Right ventricle myocardium superior (tissue), 1 donor: ENCODE measurements around the gene CLDN6. TPM values are rescaled to one million over a fixed set of nuclear protein-coding genes. Genes with fewer than 3 reads are reported as not detected.

ENCODE experiments used
- ATAC-seq: fragments of 200-7000 bp; cut with Tn5 transposase; one replicate; pipeline ENCODE4 v1.9.1; 2020; ENCODE audit warnings: mild to moderate bottlenecking; ENCODE audit not compliant: poor library complexity
- DNase-seq: peaks from one replicate; pipeline ENCODE4 v3.0.0-alpha.2; 2020
- intact Hi-C: fragments of 100-400 bp; cut with DNase I; formaldehyde crosslinking; loops from one replicate; pipeline ENCODE4 v1.11.2; 2022
- total RNA-seq: library from RNA; stranded (reverse); fragmentation: NEBNext Ultra II Directional; extraction: Animal tissue kit (Norgen Biotek cat#: 25700); gene quantifications from one replicate; pipeline ENCODE4 v1.2.1, GENCODE V29; 2021
- donor health status: DM: no; HTN: yes; CAD: no; lungs with severe emphysema.

The CLDN6 gene
- total RNA-seq, 1 donor from 2014 or later: not detected

DNA sequence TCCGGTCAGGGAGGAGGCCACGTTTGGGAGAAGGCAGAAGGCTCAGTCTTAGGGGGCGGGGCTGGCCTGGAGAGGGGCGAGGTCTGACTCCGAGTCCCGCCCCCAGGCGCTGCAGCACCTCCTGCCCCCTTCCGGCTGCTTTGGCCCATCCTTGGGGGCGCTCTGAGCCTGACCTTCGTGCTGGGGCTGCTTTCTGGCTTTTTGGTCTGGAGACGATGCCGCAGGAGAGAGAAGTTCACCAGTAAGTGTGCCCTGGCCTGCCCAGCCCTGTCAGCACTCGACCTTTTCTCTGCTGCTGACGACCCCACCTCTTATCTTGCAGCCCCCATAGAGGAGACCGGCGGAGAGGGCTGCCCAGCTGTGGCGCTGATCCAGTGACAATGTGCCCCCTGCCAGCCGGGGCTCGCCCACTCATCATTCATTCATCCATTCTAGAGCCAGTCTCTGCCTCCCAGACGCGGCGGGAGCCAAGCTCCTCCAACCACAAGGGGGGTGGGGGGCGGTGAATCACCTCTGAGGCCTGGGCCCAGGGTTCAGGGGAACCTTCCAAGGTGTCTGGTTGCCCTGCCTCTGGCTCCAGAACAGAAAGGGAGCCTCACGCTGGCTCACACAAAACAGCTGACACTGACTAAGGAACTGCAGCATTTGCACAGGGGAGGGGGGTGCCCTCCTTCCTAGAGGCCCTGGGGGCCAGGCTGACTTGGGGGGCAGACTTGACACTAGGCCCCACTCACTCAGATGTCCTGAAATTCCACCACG is 3.6 kb upstream of the CLDN6 start:
- DNase-seq (peak; percentile 89), ATAC-seq (peak; percentile 58)
- intact Hi-C loops: no loop called here

DNA sequence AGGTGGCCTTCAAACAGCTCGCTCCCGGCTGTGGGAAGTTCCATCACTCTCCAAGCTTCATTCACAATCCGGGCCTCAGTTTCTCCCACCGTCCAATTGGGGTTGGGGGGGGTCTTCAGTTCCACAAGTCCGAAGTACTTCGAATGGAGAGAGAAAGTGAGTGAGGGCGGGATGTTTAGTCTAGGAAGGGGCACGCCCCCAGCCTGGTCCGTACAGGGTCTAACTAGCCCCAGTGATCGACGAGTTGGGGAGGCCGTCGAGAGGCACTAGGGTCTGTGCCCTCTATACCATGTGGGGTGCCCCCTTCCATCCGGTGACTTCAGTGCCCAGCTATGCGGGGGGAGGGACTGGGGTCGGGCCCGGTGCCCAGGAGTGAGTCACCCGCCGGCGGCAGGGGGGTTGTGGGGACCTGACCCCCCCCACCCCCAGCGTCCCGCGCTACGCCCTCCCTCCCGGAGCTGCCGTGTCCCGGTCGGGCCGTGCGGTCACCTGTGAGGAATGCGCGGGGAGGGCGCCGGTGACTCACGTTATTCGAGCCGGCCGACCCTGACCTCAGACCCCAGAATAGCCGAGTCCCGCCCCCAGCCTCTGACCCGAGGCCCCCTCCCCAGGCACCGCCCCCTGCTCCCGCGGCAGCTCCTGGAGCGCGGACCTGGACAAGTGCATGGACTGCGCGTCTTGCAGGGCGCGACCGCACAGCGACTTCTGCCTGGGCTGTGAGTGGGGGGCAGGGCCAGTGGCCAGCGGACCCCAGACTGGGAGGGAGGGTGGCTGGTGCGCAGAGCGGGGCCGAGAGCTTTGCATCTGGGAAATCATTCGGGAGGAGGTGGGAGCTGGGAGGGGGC is 2.8 kb upstream of the CLDN6 start:
- peak; percentile 80 for DNase-seq
- peak; percentile 37 for ATAC-seq
- intact Hi-C loops: no loop called here

DNA sequence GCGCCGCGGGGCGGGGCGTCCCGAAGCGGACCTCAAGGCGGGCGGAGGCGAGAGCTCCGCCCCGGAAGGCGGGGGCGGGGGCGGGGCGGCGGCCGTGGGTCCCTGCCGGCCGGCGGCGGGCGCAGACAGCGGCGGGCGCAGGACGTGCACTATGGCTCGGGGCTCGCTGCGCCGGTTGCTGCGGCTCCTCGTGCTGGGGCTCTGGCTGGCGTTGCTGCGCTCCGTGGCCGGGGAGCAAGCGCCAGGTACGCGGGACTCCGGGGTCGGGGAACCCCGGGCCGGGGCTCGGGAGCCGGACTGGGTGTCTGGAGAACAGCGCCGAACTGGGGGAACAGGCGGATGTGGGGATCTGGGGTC is 2.2 kb upstream of the CLDN6 start, which contains the start of gene TNFRSF12A:
Gene TNFRSF12A (plus strand): TSS at position 122 of the 357 bp plus-strand sequence. CDS start 30 bp downstream, at position 152.
- DNase-seq (peak; percentile 89), ATAC-seq (peak; percentile 59)
- intact Hi-C loops: no loop called here

DNA sequence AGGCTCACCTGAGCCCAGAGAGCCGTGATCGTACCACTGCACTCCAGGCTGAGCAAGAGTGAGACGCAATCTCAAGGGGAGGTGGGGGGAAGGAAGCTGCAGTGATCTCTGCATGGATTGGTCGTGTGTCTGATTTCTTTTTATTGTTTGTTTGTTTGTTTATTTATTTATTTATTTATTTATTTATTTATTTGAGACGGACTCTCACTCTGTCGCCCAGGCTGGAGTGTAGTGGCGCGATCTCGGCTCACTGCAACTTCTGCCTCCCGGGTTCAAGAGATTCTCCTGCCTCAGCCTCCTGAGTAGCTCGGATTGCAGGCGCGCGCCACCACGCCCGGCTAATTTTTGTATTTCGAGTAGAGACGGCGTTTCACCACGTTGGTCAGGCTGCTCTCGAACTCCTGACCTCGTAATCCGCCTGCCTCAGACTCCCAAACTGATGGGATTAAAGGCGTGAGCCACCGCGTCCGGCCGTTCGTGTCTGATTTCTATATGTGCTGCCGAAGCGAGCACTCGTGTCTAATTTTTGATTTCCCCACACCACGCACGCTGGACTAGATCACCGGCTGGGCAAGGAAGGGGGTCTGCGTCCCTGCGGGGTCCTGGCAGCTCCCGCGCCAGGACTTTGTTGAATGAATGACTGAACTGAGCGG is 1.7 kb upstream of the CLDN6 start:
- ATAC-seq (no peak), DNase-seq (no peak)
- intact Hi-C loops: no loop called here

DNA sequence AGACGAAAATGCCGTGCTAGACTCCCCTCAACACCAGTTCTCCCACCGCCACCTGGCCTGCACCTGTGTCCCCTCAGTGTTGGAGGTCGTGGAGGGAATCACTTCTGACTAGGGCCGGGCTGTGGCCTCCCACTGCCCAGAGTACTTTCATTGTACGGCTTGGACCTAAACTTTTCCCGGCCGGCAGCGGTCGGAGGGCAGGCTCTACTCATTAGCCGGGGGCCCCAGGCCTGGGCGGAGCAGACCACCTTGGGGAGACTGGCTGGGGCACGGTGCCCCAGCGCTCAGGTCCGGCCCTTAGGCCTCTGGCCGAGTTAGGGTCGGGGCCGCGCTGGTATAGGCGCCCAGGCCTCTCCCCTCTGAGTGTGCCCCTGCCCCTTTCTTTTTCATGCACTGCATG is 639 bp downstream of the CLDN6 start:
- intact Hi-C loops: no loop called here
- ATAC-seq: no peak
- DNase-seq: no peak

DNA sequence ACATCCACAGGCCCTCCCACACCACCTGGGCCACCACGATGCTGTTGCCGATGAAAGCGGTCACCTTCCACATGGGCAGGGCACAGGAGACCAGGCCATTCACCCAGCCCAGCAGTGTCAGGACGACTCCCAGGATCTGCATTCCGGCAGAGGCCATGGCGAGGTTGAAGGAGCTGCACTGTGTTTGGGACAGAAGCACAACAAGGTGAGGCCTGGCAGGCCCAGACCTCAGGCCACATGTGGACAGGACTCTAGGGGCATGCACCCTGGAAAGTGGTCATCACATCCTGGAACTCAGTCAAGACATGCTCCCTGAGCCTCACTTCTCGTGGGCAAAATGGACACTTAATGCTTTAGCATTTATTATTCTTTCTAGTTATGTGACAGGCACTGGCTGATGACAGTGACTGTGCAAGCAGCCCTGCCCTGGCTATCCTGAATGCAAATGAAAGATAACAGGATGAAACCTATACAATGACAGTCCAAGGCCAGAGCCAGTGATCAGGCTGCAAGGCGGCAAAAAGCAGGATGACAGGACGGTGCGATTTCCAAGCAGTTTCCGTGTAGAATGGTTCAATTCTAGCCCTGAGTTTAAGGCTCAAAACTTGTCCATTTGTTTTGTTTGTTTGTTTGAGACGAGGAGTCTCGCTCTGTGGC is 2.0 kb downstream of the CLDN6 start:
- no peak for DNase-seq
- no peak for ATAC-seq
- intact Hi-C loops: no loop called here

DNA sequence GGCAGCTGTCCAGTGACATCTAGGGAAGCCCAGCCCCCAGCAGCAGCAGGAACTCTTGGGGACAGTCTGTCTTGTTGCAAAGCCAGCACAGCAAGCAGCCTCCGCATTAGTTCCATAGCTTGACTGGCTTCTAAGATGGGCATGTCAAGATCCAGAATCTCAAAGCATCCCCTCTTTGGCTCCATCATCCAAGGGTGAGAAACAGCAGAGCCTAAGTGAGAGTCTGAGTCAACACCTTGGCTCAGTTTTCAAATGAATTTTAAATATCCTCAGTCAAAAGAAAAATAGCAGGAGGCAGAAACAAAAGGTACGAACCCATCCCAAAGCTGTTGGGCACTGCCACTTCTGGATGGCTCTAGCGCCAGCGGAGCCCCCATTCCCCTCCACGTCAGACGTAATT is 3.0 kb downstream of the CLDN6 start:
- ATAC-seq (no peak), DNase-seq (no peak)
- intact Hi-C loops: no loop called here

DNA sequence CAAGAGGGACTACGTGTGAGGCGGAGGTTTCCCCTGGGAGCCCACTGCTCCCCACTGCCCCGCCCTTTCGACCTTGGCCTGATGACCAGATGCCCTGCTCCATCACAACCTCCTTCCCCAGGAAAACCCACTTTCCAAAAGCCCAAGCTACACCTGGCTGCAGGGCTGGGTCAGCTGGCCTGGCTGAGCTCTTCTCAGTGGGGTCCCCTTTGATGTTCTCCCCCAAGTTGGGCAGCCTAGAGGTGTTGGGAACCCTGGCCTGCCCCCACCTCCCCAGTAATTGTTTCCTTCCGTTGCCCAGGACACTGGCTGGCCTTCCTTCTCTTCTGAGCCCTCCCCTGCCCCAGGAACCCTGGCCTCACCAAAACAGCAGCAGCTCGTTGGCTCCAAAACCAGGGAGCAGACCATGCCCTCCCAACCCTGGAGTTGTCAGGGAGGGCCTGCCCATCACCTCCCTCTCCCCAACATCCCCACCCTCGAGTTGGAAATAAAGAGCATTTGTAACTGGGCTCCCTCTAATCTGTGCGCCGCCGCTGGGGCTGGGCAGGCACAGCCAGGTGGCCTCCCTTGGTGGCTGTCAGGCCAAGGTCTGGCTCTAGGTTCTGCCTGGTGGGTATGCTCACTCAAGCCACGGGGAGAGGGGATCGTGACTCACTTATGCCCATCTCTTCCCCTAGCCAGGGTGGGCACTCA is 3.8 kb downstream of the CLDN6 start:
- no peak for DNase-seq
- ATAC-seq: no peak
- intact Hi-C loops: no loop called here

DNA sequence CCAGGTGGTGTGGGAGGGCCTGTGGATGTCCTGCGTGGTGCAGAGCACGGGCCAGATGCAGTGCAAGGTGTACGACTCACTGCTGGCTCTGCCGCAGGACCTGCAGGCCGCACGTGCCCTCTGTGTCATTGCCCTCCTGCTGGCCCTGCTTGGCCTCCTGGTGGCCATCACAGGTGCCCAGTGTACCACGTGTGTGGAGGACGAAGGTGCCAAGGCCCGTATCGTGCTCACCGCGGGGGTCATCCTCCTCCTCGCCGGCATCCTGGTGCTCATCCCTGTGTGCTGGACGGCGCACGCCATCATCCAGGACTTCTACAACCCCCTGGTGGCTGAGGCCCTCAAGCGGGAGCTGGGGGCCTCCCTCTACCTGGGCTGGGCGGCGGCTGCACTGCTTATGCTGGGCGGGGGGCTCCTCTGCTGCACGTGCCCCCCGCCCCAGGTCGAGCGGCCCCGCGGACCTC is 4.5 kb downstream of the CLDN6 start:
- intact Hi-C loops: no loop called here
- ATAC-seq (no peak), DNase-seq (no peak)

DNA sequence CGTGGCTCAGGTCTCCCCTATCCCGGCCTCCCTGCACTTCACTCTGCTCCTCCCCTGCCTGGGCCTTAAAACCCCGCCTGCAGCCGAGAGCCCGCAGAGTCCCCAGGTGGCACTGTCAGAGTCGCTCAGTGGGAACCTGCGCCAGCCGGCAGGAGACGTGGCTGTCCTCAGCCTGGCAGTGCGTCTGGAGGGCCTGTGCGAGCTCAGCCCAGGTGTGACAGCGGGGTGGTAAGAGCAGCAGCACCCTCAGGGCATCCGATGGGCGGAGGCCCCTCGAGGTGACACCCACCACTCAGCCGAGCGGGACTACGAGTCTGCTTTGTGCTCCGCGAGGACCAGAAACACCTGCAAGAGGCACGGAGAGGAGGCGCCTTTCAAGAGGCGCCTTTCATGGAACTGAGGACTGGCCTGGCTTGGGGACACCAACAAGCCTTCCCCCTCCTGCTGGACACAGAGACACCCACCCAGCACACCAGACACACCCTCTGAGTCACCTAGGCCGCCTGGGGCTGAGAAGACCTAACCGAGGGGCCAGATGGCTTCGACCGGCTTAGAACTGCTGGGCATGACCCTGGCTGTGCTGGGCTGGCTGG is 5.1 kb downstream of the CLDN6 start, which contains the start of gene CLDN9:
Gene CLDN9 (plus strand): TSS at position 96 of the 593 bp plus-strand sequence. CDS start 440 bp downstream, at position 536.
- ATAC-seq (peak; percentile 14), DNase-seq (no peak)
- intact Hi-C loops: no loop called here

DNA sequence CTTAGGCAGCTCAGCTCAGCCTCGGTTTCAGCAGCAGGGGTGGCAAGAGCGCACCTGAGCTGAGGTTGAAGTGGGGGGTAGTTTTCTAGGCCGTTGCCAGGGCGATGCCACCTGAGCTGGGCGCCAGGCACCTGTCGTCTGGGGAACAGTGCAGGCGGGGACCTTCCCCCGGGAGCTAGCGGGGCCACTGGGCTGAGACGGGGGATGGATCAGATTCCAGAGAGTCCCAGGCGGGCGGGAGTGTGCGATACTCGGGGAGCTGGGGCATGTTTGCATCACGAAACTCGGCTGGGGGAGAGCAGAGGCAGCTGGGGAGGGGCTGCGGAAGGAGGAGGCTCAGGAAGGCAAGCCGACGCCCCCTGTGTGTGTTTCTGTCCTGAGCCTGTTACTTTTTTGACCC is 5.7 kb downstream of the CLDN6 start:
- ATAC-seq: no peak
- intact Hi-C loops: no loop called here
- no peak for DNase-seq

DNA sequence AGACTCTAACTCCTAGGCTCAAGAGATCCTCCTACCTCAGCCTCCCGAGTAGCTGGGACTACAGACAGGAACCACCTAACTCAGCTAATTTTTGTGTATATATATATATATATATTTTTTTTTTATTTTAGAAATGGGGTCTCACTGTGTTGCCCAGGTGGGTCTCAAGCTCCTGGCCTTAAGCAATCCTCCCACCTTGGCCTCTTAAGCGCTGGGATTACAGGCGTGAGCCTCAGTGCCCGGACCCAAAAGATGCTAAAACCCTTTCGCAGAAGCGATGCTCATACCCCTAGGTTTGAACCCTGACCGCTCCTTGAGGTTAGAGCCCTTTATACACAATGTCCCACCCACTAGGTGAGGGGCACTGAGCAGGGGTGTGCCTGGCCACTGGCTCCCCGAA is 7.5 kb downstream of the CLDN6 start:
- no peak for DNase-seq
- no peak for ATAC-seq
- intact Hi-C loops: no loop called here

DNA sequence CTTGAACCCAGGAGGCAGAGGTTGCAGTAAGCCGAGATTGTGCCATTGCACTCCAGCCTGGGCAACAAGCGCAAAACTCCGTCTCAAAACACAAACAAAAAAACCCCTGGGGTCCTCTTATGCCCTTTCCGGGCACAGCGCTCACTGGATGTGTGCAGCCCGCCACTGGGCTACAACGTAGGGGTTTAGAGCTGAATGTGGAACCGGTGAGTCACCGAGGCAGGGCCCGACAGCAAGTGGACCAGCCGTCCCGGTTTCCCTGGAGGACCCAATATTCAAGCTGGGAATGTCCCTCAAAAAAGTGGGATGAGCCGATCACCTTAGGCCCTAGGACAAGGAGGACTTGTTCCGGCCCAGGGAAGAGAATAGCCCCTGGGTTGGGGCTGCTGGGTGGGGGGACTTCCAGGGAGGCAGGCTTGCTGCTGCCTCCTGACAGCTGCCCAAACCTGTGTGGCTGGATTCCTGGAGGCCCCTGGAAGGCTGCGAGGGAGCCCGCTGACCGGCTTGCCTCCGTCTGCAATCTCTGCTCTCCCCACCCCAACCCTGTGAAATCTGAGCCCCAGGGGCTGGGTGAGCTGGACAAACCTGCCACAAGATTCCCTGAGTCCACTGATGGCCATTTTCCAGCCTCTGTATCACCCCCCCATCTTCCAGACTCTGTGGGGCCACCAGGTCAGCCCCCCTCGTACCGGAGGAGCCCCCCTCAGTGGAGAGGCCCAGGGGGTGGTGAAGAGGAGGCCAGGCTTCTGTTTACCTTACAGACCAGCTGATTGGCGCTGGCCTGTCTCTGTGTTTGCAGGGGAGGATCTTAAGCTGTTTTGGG is 8.2 kb downstream of the CLDN6 start:
- intact Hi-C loops: no loop called here
- no peak for ATAC-seq
- no peak for DNase-seq

DNA sequence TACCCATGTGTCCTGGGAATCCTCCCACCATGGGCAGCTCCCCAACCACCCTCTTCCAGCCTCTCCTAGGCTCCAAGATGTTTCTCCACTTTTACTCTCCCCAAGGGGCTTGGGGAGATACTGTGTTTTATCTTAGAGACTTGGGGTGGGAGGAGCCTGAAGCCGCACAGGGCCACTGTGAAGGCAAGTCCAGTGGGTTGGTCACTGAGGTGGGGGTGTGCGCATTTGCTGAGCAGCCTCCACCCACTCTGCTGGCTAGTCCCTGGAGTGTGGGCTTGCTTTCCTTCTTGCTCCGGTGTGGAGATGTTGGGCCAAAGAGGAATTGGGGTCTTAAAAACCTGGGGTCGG is 9.3 kb downstream of the CLDN6 start:
- ATAC-seq (no peak), DNase-seq (no peak)
- intact Hi-C loops: no loop called here

DNA sequence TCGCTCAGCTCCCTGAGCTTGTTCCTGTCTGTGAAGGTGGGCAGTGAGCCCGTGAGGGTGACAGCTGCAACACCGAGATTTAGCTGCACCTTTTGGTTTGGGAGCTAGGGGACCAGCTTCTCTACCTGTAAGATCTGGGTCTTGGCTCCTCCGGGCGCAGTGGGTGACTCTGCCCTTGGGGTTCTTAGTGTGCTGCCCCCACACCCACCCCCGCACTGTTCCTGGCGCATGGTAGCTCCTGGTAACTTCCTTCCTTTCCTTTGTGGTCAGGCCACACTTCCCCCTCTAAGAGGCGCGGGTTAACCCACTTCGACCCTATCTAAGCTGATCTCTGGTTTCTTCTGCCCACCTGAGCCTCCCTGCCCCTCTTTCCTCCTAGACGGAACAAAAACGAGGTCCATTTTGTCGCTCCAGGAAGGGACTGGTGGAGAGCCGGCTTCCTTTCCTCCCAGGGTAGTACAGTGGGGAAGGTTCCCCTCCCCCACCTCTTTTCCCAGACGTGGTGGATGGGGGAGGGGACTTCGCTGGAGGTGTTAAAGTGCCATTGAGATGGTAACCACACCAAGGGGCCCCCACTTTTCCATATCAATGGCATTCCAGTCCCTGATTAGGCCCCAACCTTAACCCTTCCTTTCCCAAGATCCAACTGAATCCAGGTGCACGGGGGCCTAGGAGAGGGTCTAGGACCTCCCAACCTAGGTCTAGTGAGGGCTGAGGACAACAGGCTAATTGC is 9.9 kb downstream of the CLDN6 start:
- intact Hi-C loops: no loop called here
- no peak for DNase-seq
- ATAC-seq: no peak

DNA sequence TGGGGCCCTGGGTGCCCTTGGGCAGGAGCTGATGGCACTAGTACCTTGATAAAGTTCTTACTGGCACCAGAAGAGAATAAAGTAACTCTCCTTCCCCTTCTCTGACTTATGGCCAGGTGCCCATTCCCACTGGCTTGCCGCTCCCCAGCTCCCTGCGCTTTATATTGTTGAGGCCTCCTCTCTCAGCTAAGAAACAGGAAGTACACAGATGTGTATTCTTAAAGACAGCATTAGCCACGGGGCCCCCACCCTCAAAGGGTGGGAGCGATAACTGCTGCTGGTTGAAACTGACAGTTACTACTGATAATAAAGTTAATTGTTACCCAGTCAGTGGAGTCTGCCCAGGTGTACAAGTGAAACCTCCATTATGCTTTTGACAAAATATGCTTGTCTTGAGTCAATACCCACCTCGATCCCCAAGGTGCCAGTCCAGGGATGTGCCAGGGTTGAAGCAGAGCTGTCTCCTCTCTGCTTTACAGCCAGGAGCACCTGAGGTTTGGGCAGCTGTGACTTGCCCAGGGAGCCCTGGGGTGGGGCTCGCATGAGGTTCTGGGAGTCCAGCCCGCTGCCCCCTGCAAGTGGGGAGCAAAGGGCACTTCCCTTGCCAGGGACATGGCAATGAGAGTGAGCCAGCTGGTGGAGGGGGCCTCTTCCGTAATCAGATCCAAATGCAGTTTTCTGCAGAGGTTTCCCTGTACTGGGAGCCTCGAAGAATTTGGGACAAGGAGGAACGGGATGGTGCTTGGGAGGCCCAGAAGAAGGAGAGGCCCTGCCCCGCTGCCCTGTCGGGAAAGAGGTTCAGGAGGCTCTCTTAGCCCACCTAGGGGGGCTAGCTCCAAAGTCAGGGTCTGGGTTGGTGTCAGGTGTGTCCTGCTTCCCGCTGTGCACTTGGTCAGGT is 10.7 kb downstream of the CLDN6 start:
- no peak for ATAC-seq
- intact Hi-C loops: no loop called here
- DNase-seq: no peak
